GM12878 (cell line): ENCODE data around the gene CCDC61.

Experiments
- CTCF ChIP-seq, 3 experiments: IDR thresholded peaks in 2 of 3; conservative IDR thresholded peaks in 1 of 3; 2 replicates each; pipeline ENCODE4 v1.5.1; 2011; ENCODE audit warnings: low read depth in 3 of 3, low read length in 3 of 3, mild to moderate bottlenecking in 3 of 3, control low read depth in 2 of 3, moderate library complexity in 2 of 3, inconsistent platforms in 1 of 3, mixed read lengths in 1 of 3; ENCODE audit not compliant: control insufficient read depth in 2 of 3, insufficient read depth in 1 of 3; ENCODE audit errors: extremely low read depth in 1 of 3
- FOS ChIP-seq: IDR thresholded peaks from 3 replicates; pipeline ENCODE4 v1.6.1; 2011; ENCODE audit warnings: borderline replicate concordance; ENCODE audit not compliant: insufficient read length; ENCODE audit errors: extremely low read depth
- FOXK2 ChIP-seq: fragments of 450-650 bp; IDR thresholded peaks from 2 replicates; pipeline ENCODE4 v1.6.1; 2017; ENCODE audit warnings: mild to moderate bottlenecking, moderate library complexity
- MXI1 ChIP-seq: fragments of 150-350 bp; IDR thresholded peaks from 2 replicates; pipeline ENCODE4 v1.6.1; 2011; ENCODE audit warnings: low read depth, mild to moderate bottlenecking, inconsistent platforms, low read length, improper control_type of control experiment
- POLR2A ChIP-seq: IDR thresholded peaks from 2 replicates; pipeline ENCODE4 v1.6.1; 2011; ENCODE audit warnings: low read depth, mild to moderate bottlenecking, low read length
- POLR2AphosphoS5 ChIP-seq: IDR thresholded peaks from 2 replicates; pipeline ENCODE4 v1.6.1; 2011; ENCODE audit warnings: mild to moderate bottlenecking, low read length, inconsistent platforms
- RBBP5 ChIP-seq: fragments of 200-600 bp; sonication (generic); conservative IDR thresholded peaks from 2 replicates; pipeline ENCODE4 v1.6.1; 2016
- SP1 ChIP-seq: IDR thresholded peaks from one replicate; pipeline ENCODE4 v1.6.1; 2011; ENCODE audit warnings: low read depth, low read length
- ZNF384 ChIP-seq: IDR thresholded peaks from 2 replicates; pipeline ENCODE4 v1.6.1; 2012; ENCODE audit warnings: low read depth, mild to moderate bottlenecking, low read length, improper control_type of control experiment, borderline replicate concordance
- ZNF622 ChIP-seq: fragments of 450-650 bp; IDR thresholded peaks from 2 replicates; pipeline ENCODE4 v1.6.1; 2017; ENCODE audit warnings: mild to moderate bottlenecking, inconsistent platforms
- TF ChIP-seq, protein P1 (sequence below): IDR thresholded peaks from 2 replicates; pipeline ENCODE4 v1.6.1; 2011; ENCODE audit warnings: borderline replicate concordance, low read depth, mild to moderate bottlenecking, moderate library complexity, mixed read lengths, low read length; ENCODE audit not compliant: insufficient read depth; ENCODE audit errors: extremely low read length

- TF ChIP-seq ZNF384 (no peak), POLR2A (no peak), CTCF (IDR thresholded peaks at IDR 0.05 in 2 of 3, conservative IDR thresholded peaks at IDR 0.05 in 1 of 3; ENCODE audit: control insufficient read depth in 2 of 3, extremely low read depth in 1 of 3, insufficient read depth in 1 of 3, low read depth in 3 of 3, low read length in 3 of 3) (no peak), ZNF622 (no peak), POLR2AphosphoS5 (no peak), FOXK2 (no peak), MXI1 (no peak), RBBP5 (no peak), SP1 (no peak), FOS (no peak)
- TF ChIP-seq, protein P1, sequence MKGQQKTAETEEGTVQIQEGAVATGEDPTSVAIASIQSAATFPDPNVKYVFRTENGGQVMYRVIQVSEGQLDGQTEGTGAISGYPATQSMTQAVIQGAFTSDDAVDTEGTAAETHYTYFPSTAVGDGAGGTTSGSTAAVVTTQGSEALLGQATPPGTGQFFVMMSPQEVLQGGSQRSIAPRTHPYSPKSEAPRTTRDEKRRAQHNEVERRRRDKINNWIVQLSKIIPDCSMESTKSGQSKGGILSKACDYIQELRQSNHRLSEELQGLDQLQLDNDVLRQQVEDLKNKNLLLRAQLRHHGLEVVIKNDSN, result no peak
These were observed 740 bp upstream of the CCDC61 start for GRCh38 chr19:45994456-45994997.
